Activated T-helper 1 cell treated with anti-CD3 and anti-CD28 coated beads, Interleukin-2, amount 50 U/mL, for 16 hours (primary cell): ENCODE results near the gene ZIC3.
"Not testable (repeated sequence)": the region's sequence is repeated elsewhere in the genome, so short reads cannot be mapped to it uniquely, and the experiment has no call there.

Experiments used
- DNase-seq, 2 donors: peaks; one replicate each; pipeline ENCODE4 v3.0.0-alpha.2; 2020; ENCODE audit warnings: low read depth in 1 of 2, low spot score in 1 of 2

ZIC3 gene

DNA sequence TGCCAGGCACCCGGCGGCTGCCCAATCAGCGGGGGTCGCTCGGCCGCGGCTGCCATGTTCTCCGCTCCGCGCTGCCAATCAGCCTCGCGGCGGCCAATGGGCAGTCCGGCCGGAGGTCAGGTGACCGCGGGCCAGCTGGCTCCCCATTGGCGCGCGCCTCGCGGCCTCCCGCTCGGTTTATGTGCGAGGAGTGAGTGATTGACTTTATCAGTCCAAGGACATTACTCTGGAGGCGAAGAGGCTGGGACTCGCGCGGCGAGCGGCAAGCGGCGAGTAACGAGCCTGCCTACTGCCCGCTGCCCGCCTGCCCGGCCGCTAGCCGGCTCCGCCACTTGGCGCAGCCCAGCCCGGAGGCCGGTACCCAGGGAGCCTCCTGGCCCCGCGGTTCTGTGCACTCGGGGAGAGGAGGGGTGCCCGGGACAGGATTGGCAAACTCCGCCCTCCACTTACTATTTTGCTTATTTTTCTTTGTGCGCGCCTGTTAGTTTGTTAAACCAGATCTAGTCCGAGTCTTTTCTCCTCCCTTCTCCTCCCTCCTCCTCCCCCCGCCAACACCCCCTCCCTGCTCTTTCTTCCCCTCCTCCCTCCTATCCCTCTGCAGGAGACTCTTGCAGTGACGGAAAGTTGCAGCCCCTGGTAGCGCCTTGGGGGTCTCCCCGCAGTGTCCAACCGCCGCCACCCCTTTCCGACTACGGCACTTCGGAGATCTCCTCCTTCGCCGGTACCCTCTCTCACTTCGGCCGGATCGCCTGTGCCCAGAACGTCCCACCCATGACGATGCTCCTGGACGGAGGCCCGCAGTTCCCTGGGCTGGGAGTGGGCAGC is at the start of gene ZIC3:
Gene ZIC3 (plus strand): TSS at position 207 of the 825 bp plus-strand sequence. CDS start 565 bp downstream, at position 772.
- DNase-seq, result no peak

DNA sequence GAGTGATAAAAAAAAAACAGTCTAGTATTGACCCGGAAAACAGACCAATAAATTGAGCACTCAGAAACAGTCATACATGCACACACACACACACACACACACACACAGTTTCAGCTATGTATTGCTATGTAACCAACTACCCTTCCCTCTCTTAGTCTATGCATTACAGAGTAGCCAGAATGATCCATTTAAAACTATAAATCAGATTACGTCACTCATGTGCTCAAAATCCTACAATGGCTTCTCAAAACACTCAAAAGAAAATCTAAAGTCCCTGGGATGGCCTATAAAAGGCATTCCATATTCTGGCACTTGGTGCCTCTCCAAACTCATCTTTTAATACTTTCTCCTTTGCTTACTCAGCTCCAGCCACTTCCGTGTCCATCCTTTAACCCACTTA is 46.5 kb upstream of the ZIC3 start:
- DNase-seq, result no peak

- no peak for DNase-seq
Observed at GRCh38 chrX:137545711-137546651, 19.9 kb upstream of the ZIC3 start.

DNA sequence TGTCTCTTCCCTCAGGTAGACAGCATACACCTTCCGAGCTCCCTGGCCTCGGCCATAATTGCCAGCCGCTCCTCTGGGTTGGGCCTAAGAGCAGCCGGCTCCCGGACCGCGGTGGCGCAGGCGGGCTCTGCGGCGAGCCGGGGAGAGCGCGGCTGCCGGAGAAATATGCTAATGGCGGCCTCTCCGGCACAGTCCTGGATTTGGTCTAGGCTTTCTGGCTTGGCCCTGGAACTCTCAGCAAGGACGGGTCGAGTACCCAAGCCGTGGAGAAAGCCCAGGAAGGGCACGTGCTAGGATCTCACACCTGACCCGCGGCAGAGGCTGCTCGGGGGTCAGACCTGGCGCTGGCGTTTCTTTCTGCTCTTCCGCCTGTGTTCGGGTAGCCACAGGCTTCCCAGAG is 18.6 kb upstream of the ZIC3 start:
- no peak for DNase-seq

DNA sequence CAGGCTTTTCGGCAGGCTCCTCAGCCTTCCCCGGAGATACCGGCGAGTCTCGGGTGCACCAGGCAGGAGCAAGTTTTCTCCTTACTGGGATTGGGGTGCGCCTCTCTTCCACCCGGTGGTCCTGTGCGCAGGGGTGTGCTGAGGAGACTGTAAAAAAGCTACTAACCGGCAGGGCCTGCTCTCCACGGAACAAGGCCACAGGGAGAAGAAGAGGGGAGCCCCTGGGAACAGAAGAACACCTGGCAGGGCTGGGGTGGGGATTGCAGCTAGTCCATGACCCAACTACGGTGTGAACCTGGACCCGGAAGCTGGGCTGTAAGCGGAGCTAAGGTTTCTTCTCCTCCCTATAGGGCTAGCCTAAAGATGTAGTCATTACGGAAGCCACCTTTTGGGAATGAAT is 17.7 kb upstream of the ZIC3 start:
- no peak for DNase-seq

DNA sequence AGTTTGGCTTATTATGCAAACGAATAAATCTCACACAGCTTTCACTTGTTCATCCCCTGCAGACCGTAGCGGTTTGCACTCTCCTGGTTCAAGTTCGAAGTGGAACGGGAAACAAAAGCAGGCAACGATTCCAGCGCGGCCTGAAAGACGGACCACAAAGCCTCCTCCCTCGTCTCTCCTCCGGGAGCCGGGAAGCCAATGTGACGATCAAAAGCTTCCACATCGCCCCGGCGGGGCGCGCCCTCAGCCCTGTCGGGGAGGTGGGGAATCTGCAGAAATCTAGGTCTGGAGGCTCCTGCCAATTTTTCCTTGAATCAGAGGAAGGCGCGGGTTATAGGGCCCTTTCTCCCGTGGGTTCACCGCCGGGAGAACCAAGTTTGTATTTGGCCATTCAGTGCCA is 16.9 kb upstream of the ZIC3 start:
- DNase-seq, result no peak

- no peak for DNase-seq
Observed at GRCh38 chrX:137549851-137550664, 15.9 kb upstream of the ZIC3 start.

DNA sequence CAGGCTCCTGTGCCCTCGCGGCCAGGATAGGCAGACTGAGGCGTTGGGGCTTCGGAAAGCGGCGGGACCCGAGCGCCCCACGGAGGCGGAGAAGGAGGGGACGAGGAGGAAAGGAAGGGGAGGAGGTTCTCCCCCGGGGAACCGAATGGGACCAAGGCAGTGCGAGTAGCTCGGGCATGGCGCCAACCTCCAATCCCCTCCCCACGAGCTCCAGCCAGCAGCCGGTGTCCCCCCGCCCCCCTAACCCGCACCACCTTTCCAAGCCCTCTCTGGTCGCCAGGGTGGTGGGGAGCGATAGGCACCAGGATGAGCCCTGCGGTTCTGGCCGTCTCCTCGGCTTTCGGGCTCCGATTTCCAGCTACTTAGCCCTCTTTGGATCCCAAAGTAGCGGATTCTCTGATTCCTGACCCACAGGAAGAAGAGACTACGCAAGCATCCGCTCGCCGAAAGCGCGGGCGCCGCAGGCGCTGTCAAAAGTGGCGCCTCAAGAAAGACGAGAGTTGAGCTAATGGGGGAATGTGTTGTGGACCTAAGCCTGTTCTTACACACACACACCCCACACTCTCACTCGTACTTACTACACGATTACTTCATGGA is 15.2 kb upstream of the ZIC3 start:
- no peak for DNase-seq

DNA sequence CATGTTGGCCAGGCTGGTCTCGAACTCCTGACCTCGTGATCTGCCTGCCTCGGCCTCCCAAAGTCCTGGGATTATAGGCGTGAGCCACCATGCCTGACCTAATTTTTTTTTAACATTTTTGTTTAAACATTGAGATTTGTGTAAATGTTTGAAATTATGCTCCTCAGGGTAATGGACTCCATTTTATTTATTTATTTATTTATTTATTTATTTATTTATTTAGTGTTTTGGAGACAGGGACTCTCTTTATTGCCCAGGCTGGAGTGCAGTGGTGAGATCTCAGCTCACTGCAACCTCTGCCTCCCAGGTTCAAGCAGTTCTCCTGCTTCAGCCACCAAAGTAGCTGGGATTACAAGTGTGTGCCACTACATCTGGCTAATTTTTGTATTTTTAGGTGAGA is 13.8 kb upstream of the ZIC3 start:
- DNase-seq, result not testable (repeated sequence)

- no peak for DNase-seq
Observed at GRCh38 chrX:137562096-137562495, 3.8 kb upstream of the ZIC3 start.

- no peak for DNase-seq
Observed at GRCh38 chrX:137563681-137564651, 2.0 kb upstream of the ZIC3 start.

DNA sequence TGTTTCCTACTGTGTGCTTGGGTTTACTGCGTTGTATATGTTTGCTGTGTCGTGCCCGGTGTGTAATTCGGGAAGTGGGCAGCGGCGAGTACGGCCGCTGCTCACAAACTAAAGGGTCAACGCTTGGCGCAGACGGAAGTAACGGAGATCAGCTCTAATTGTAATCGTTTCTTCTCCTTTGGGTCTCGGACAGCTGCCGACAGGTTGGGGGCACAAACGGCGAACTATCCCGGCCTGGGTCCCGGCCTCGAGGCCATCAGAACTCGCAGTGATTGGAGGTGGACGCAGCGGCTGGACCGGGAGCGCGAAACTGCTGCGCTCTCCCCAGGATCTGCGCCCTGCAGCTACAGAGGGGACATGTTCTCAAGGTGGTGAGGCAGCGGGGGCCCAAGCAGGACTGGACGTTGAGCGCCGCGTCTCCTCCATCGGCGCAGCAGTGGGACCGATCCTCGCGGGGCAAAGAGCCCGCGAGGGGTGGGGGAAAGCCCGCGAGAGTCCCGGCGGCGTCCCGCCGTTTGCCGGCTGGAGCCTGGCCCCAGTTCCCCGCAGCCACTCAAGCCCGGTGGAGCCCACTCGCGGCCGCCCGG is 516 bp upstream of the ZIC3 start:
- no peak for DNase-seq

DNA sequence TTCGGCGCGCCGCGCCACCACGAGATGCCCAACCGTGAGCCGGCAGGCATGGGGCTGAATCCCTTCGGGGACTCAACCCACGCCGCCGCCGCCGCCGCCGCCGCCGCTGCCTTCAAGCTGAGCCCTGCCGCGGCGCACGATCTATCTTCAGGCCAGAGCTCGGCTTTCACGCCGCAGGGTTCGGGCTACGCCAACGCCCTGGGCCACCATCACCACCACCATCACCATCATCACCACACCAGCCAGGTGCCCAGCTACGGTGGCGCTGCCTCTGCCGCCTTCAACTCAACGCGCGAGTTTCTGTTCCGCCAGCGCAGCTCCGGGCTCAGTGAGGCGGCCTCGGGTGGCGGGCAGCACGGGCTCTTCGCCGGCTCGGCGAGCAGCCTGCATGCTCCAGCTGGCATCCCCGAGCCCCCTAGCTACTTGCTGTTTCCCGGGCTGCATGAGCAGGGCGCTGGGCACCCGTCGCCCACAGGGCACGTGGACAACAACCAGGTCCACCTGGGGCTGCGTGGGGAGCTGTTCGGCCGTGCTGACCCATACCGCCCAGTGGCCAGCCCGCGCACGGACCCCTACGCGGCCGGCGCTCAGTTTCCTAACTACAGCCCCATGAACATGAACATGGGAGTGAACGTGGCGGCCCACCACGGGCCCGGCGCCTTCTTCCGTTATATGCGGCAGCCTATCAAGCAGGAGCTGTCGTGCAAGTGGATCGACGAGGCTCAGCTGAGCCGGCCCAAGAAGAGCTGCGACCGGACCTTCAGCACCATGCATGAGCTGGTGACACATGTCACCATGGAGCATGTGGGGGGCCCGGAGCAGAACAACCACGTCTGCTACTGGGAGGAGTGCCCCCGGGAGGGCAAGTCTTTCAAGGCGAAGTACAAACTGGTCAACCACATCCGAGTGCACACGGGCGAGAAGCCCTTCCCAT is 1.1 kb downstream of the ZIC3 start:
- no peak for DNase-seq

DNA sequence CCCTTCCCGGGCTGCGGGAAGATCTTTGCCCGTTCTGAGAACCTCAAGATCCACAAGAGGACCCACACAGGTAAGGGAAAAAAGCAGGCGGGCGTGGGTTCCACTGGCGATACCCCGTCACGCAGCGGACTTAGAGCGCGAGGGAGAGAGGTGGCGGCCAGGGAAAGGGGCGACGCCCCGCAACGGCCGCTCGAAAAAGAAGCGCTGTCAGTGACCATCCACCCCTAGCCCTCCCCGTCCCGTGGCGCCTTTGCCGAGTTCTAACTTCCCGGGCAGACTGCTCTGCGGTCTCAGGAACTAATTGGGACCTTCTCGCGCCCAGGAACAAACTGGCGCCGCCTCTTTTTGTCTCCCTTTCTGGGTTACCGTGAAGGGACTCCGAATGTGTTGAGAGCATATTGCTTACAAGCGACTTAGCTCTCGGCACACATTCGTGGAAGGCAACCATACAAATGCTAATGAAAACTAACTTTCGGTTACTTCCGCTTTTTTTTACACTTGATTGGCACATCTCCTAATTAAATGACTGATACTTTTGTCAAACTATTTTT is 1.8 kb downstream of the ZIC3 start:
- DNase-seq, result no peak

DNA sequence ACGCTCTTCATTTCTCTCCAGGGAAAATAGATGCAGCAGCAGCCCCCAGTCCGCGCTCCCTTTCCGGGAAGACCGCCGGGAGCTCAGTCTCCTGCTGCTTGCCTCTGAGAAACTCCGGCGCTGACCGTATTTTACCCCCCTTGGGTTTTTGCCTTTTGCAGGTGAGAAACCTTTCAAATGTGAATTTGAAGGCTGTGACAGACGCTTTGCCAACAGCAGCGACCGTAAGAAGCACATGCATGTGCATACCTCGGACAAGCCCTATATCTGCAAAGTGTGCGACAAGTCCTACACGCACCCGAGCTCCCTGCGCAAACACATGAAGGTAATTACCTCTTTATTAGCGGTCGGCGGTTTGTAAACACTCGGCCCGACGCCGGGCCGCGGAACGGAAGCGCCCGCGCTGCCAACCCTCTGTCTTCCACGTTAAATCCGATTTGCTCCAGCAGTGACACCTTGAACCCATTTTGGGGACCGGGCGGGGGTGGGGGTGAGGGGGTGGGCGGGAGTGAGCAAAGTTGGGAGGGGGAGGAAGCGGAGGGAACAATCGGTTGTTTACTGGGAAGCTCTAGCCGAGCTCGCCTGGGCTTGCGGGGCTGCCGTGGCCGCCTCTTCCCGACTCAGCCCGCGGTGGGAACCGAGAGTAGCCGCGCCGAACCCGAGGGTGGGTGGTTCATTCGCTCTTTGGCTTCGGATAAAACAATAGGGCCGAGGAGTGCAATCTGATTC is 3.0 kb downstream of the ZIC3 start:
- no peak for DNase-seq

- no peak for DNase-seq
Observed at GRCh38 chrX:137569470-137569891, 3.6 kb downstream of the ZIC3 start.
